Muscle of arm (tissue), 12 donors: ENCODE measurements around the gene SORCS2. TPM values are rescaled to one million over a fixed set of nuclear protein-coding genes. Genes with fewer than 3 reads are reported as not detected.

Experiments used
- DNase-seq: peaks from one replicate; pipeline ENCODE4 v3.0.0-alpha.2; 2013
- polyA plus RNA-seq, 12 donors: library from polyadenylated mRNA; unstranded; fragments of 120-200 nt; gene quantifications; one replicate each; pipeline ENCODE4 v1.2.1, GENCODE V29; 2013; ENCODE audit not compliant: insufficient read length in 12 of 12

SORCS2 gene
- polyA plus RNA-seq, 12 donors, result 5.6 to 18.2 (median 8.3) TPM; not detected in 1

GRCh38 chr4:7683126-7683703 is 490.9 kb downstream of the SORCS2 start:
- DNase-seq, result no peak

DNA sequence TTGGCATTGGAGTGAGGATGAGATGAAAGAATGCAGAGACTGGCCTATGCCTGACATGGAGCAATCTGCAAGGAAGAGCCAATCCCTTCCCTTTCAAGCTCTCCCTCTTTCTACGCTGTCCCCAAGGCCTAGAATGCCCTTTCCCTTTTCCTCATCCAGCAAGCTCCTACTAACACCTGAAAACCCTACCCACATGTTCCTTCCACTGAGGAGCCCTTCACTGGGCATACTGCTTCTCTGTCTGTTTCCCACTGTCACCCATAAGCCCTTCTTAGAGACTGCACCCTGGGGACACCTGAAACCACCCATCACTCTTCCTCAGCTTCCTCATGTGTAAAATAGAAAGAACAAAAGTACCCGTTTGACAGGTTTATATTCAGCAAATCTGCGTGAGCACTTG is 492.0 kb downstream of the SORCS2 start:
- DNase-seq, result no peak

DNA sequence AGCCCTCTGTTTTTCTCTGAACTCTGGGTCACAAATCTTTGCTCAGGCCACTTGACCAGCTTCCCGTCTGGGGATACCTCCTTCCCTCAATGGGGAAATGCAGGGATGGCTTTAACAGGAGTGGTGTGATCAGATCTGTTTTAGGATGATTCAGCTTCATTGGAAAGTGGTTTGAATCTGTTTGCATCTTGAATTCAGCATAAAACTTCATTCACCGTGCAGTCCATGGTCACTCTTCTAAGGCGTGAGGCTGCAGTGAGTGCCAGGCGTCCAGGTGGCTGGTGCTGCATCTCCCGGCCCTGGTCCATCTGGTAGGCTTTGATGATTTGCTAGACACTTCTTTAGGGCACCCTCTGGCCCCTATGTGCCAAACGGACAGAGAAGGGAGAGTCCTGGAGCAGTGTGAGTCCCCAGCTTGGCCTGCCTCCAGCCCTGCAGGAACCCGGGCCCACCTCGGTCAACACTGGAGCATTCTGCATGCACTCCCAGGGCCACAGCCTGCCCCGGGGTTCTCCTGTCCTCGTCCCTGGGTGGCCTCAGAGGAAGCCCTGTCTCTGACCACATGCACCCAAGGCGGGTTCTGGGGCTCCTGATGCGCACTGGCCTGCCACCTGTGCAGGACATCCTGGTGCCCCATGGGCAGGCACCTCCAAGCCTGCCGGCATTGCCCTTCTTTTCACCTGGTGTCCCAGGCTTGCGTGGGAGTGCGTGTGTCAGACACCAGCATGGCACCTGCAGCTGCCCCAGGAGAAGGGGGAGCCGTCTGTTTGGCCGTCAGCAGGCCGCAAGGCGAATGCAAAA is 493.9 kb downstream of the SORCS2 start:
- DNase-seq, result no peak

- DNase-seq, result no peak
These were observed 494.7 kb downstream of the SORCS2 start for GRCh38 chr4:7687006-7687405.

DNA sequence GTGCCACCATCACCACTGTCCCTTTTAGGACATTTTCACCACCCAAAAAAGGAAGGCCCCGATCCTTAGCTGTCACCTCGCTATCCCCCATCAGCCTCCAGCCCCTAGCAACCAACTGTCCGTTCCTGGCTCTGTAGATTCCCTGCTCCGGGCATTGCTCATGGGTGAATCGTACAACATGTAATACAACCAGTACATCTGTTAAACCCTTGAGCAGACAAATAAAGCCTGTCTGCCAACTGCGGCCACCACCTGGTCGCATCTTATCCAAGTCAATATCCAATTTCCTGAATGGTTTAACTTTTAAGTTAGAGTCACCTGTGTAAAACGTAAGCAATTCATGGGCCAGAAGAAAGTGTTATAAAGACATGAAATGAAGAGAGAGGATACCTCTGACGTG is 495.5 kb downstream of the SORCS2 start:
- no peak for DNase-seq

DNA sequence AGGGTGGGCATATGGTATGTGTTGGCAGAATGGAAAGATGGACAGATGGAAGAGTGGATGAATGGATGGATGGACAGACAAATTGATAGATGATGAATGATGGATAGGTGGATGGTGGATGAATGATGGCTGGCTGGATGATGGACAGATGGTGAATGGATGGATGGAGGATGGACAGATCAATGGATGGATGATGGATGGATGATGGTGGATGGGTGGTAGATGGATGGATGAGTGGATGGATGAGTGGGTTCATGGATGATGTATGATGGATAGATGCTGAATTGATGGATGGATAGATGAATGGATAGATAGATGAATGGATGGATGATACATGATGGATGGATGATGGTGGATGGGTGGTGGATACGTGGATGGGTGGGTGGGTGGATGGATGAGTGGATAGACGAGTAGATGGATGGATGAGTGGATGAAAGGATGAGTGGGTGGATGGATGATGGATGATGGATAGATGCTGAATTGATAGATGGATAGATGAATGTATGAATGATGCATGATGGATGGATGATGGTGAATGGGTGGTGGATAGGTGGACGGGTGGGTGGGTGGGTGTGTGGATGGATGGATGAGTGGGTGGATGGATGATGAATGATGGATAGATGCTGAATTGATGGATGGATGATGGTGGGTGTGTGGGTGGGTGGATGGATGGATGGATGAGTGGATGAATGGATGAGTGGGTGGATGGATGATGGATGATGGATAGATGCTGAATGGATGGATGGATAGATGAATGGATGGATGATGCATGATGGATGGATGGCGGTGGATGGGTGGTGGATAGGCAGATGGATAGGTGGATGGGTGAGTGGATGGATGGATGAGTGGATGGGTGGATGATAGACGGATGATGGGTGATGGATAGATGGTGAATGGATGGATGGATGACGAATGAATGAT is 497.7 kb downstream of the SORCS2 start:
- no peak for DNase-seq

DNA sequence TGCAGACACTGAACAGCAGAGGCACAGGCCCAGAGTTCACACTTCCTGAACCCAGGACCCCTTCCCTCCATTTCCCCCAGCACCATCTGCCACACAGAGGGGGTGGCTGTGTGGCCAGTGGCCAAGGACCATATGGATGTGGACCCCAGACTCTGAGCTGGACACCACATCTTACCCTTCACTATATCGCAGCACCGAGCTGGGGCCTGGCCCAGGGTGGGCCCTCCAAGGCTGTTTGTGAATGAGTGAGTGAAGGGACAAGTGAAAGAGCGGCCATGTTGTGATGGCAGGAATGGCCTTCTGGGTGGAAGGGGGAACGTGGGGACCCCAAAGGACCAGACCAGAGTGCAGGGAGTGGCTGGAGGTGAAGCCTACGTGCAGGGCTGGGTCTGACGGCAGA is 498.7 kb downstream of the SORCS2 start:
- DNase-seq, result no peak

DNA sequence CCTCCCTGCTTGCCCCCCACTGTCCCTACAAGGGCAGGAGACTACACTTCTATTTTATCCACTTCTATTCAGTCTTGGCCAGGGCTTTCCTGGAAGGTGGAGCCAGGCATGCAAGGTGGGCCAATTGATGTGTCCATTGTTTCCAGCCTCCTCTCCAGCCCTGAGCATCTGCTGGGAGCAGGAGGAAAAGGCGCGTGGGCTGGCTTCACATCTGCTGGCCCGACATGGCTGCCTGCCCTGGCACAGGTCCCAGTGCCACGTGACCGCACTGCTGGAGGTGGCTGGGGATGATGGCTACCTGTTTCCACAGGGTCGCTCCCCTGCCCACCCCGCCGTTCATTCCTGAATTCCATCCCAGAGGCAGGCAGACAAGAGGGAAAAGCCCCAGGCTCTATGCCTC is 499.6 kb downstream of the SORCS2 start:
- peak; percentile 81 for DNase-seq

DNA sequence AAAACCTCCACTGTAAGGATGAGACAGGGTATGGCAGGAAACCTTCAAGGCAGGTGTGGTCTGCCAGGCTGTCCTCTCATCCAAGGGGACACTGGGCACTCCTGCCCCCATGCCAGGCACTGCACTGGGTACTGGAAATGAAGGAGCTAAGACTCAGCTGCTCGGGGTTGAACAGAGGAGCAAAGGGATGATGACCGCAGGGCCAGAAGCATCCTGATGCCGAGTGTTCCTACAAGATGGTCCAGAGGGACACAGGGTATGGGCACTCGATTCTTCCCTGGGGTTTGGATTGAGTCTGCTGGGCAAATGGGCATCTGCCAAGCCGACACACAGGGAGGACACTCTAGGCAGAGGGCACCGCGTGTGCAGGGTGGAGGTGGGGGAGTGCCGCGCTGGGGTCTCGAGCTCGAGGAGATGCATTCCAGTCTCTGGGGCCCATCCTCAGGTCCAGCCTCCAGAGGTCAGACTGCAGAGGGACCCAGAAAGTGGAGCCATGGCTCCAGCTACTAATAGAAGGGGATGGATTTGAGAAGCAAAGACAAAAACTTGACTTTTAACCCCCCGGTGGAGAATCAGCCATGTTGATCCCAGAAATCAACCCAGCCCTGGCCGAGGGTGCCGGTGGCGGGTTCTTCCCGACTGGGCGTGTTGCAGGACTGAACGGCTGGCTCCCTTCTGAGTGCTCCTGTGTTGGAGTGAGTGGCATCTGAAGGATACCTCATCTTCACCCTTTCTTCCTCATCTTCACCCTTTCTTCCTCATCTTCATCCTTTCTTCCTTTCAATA is 500.3 kb downstream of the SORCS2 start:
- DNase-seq, result no peak

DNA sequence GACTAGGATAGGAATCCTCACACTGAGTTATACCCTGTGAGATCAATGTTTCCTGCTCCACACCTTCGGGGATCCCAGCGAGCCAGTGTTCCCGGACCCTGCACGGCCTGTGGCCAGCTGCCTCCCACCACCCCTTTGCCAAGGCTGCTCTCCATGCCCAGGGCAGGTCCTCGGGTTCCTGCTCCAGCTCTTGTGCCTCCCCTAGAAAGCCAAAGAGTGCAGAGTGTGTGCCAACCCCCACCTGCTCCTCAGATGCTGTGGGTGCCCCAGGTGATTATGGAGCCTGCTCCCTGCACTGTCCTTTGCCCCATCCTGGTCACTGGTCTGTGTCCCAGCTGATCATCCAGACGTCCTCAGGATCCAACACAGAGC is 500.9 kb downstream of the SORCS2 start:
- DNase-seq, result no peak

DNA sequence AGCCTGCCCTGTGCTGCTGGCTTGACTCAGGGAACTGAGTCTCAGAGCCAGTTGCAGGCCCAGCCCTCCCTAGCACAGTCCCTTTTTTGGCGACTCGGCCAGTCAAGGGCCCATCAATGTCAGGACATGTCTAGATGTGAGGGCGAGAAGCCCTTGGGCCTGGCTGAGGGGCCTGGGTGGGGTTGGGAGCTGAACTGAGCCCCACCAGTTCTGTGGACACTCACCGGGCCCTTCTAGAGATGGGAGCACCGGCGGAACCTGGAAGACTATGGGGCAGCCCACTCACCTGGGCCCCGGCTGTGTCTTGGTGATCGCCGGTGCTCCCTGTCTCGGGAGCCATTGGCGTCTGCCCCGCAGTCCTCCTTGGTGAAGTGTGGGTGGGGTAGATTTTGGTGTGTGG is 501.4 kb downstream of the SORCS2 start:
- DNase-seq, result no peak

DNA sequence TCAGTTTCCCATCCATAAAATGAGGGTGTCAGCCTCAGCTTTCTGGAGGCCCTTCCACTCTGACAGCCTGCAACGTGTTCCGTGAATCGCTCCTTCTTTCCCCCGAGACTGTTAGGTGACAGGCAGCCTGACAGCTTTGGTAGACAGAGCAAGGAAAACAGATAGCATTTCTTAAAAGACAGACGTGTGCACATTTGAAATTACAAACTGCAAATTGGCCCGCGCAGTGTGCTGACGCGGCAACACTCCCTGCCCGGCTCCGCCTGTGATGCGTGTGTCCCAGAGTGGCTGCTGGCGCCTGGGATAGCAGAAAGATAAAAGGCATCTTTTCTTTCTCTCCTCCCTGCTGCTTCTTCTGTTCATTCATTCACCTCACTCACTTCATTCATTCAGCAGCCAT is 502.0 kb downstream of the SORCS2 start:
- DNase-seq, result no peak

DNA sequence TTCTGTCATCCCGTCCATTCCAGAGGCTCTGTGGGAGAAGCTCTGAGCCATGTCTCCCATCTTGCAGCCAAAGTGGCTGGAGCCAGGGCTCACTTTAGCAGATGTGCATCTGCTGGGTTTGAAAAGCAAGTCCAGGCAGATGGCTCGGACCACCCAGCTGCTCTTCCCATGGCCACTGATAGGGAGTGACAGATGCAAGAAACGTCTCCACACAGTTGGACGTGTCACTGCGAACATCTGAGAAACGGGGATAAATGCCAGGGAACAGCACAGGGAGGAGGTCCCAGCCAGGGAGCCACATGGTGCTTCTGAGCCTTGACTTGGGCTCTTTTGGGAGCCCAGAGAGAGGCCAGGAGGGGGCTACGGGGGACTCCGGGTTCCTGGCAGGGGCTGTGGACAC is 505.0 kb downstream of the SORCS2 start:
- peak; percentile 86 for DNase-seq

- DNase-seq, result no peak
These were observed 505.5 kb downstream of the SORCS2 start for GRCh38 chr4:7697821-7698220.

- DNase-seq, result no peak
These were observed 506.2 kb downstream of the SORCS2 start for GRCh38 chr4:7698584-7698983.

GRCh38 chr4:7699031-7699430 is 506.7 kb downstream of the SORCS2 start:
- peak; percentile 73 for DNase-seq

GRCh38 chr4:7699825-7700224 is 507.5 kb downstream of the SORCS2 start:
- DNase-seq, result no peak

DNA sequence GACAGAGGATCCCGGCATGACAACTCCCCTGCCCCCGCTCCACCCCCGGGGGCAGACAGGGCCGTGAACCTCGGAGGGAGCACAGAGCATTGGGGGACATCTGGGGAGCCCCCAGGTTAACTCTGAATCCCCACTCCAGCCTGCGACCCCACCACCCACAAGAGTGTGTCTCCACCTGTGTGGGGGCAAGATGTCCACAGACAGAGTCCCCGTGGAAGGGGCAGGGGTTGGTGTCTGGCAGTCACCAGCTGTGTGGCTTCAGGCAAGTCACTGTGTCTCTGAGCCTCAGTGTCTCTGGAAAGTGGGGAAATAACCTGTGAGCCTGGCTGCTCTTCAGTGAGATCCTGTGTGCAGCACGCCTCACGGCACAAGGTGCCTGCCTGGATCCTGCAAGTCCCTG is 508.3 kb downstream of the SORCS2 start:
- DNase-seq, result no peak

- no peak for DNase-seq
These were observed 509.7 kb downstream of the SORCS2 start for GRCh38 chr4:7701866-7702649.

DNA sequence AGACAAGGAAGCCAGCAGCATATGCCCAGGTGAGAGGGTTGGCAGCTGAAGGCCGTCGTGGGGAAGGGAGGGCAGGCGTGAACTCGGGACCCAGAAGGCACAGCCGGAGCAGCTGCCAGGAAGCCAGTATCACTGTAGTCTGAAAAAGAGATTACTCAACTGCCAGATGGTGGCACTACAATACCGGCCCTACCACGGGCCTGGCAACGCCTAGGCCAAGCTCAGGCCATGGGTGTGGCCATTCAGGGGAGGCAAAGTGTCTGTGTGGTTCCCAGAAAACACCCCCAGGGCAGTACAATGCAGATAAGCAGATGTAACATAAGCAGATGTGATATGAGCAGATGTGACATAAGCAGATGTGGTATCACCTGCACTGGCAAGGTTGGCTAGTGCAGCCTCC is 511.4 kb downstream of the SORCS2 start:
- no peak for DNase-seq

- DNase-seq, result no peak
These were observed 511.8 kb downstream of the SORCS2 start for GRCh38 chr4:7704091-7704490.
